GM19463 (cell line): ENCODE measurements around the gene PCDH9.
A peak's percentile ranks its signal among the peaks of the same experiment; 100 is the strongest.

ENCODE experiments used
- ATAC-seq: cut with Tn5 transposase; IDR thresholded peaks from one replicate; pipeline ENCODE4 v1.9.1; 2021; ENCODE audit warnings: mild to moderate bottlenecking, moderate library complexity; ENCODE audit not compliant: unreplicated experiment

PCDH9 gene

GRCh38 chr13:66553391-66553790 is 676.7 kb downstream of the PCDH9 start:
- no peak for ATAC-seq

- no peak for ATAC-seq
These were observed 679.0 kb downstream of the PCDH9 start for GRCh38 chr13:66551128-66551527.

GRCh38 chr13:66547685-66548084 is 682.5 kb downstream of the PCDH9 start:
- ATAC-seq, result no peak

GRCh38 chr13:66546534-66547379 is 683.4 kb downstream of the PCDH9 start:
- ATAC-seq, result no peak

- no peak for ATAC-seq
These were observed 686.4 kb downstream of the PCDH9 start for GRCh38 chr13:66543780-66544179.

- no peak for ATAC-seq
These were observed 692.7 kb downstream of the PCDH9 start for GRCh38 chr13:66537417-66537816.

- no peak for ATAC-seq
These were observed 693.4 kb downstream of the PCDH9 start for GRCh38 chr13:66536746-66537145.

- ATAC-seq, result no peak
These were observed 695.6 kb downstream of the PCDH9 start for GRCh38 chr13:66534561-66534960.

- no peak for ATAC-seq
These were observed 697.3 kb downstream of the PCDH9 start for GRCh38 chr13:66532845-66533244.

- no peak for ATAC-seq
These were observed 698.0 kb downstream of the PCDH9 start for GRCh38 chr13:66532146-66532545.

GRCh38 chr13:66530686-66531085 is 699.5 kb downstream of the PCDH9 start:
- no peak for ATAC-seq

GRCh38 chr13:66530158-66530557 is 700.0 kb downstream of the PCDH9 start:
- no peak for ATAC-seq

- no peak for ATAC-seq
These were observed 701.1 kb downstream of the PCDH9 start for GRCh38 chr13:66528944-66529576.

GRCh38 chr13:66528180-66528579 is 702.0 kb downstream of the PCDH9 start:
- ATAC-seq, result no peak

- ATAC-seq, result no peak
These were observed 709.4 kb downstream of the PCDH9 start for GRCh38 chr13:66520511-66521355.

GRCh38 chr13:66519259-66519658 is 710.9 kb downstream of the PCDH9 start:
- ATAC-seq, result no peak

GRCh38 chr13:66518068-66518467 is 712.1 kb downstream of the PCDH9 start:
- ATAC-seq, result no peak

- ATAC-seq, result no peak
These were observed 716.4 kb downstream of the PCDH9 start for GRCh38 chr13:66513728-66514127.

GRCh38 chr13:66509175-66509574 is 721.0 kb downstream of the PCDH9 start:
- no peak for ATAC-seq

GRCh38 chr13:66508153-66508909 is 721.8 kb downstream of the PCDH9 start:
- no peak for ATAC-seq

GRCh38 chr13:66506979-66507378 is 723.2 kb downstream of the PCDH9 start:
- ATAC-seq, result peak; percentile 91
